Activated naive CD8-positive, alpha-beta T cell treated with anti-CD3 and anti-CD28 coated beads, Interleukin-2, amount 10 ng/mL, durations not matched to agents 7 days and 5 days (primary cell): ENCODE results near the gene LY6G6D. TPM values are rescaled to one million over a fixed set of nuclear protein-coding genes. Genes with fewer than 3 reads are reported as not detected.

Experiments used
- ATAC-seq: fragments of 150-1000 bp; cut with Tn5 transposase; one replicate; pipeline ENCODE4 v1.10.0; 2021; ENCODE audit warnings: low read depth, moderate library complexity
- POLR2A ChIA-PET: fragments of 350-600 bp; sonication (Branson Sonifier 250); formaldehyde crosslinking; loops from one replicate; lab custom pipeline; 2021; ENCODE audit warnings: antibody characterized with exemption; lab: Charles Lee
- DNase-seq: peaks from one replicate; pipeline ENCODE4 v3.0.0; 2021
- H3K27ac Mint-ChIP-seq: one replicate; pipeline ENCODE4 v1.8.0; 2022; ENCODE audit warnings: mild to moderate bottlenecking, mixed read lengths
- H3K27me3 Mint-ChIP-seq: one replicate; pipeline ENCODE4 v1.8.0; 2022; ENCODE audit warnings: mild to moderate bottlenecking, moderate library complexity, mixed read lengths
- H3K36me3 Mint-ChIP-seq: one replicate; pipeline ENCODE4 v1.8.0; 2021; ENCODE audit warnings: mild to moderate bottlenecking, mixed read lengths
- H3K4me1 Mint-ChIP-seq: one replicate; pipeline ENCODE4 v1.8.0; 2021; ENCODE audit warnings: mixed read lengths
- H3K4me3 Mint-ChIP-seq: one replicate; pipeline ENCODE4 v1.8.0; 2022; ENCODE audit warnings: mild to moderate bottlenecking, moderate library complexity, mixed read lengths
- H3K9me3 Mint-ChIP-seq: one replicate; pipeline ENCODE4 v1.8.0; 2021; ENCODE audit warnings: mixed read lengths
- total RNA-seq, 2 experiments: library from RNA; stranded (reverse); gene quantifications; one replicate each; pipeline ENCODE4 v1.2.3, GENCODE V29; 2021

LY6G6D gene
- total RNA-seq, 2 experiments from 2014 or later: not detected

DNA sequence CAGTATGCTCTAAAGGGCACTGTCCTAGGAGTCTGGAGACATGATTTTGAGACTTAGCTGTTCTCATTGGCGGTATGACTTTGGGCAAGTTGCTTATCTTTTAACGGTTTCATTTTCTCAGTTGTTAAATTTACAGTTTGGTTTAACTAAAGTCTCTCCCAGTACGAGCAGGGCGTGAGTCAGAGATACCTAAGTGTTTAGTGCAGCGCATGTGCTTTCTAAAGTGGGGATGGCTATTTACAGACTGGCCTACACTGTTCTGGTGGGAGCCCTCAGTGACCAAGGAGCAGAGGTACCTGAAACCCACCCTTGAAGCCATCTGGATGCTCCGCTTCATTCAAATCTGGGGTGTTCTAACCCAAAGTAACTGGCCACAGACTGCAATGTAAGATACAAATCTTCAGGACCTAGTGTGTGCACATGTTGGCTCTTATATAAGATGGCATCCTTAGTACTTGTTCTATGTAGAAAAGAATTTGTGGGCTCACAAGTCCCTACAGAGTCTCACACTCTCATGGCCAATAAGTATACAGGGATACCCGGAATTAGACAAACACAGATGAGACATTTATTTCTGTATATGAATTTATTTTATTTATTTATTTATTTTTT is 35.4 kb downstream of the LY6G6D start:
- Mint-ChIP-seq H3K27me3 (no peaks in the 10 kb centered on the region), H3K4me3 (no peak overlapping the region), H3K36me3 (peaks cover 14% of the 10 kb centered on the region), H3K4me1 (peaks cover 3% of the 10 kb centered on the region), H3K27ac (no peak overlapping the region), H3K9me3 (no peaks in the 10 kb centered on the region)
- DNase-seq: no peak
- POLR2A ChIA-PET: no interaction called here
- no peak for ATAC-seq

DNA sequence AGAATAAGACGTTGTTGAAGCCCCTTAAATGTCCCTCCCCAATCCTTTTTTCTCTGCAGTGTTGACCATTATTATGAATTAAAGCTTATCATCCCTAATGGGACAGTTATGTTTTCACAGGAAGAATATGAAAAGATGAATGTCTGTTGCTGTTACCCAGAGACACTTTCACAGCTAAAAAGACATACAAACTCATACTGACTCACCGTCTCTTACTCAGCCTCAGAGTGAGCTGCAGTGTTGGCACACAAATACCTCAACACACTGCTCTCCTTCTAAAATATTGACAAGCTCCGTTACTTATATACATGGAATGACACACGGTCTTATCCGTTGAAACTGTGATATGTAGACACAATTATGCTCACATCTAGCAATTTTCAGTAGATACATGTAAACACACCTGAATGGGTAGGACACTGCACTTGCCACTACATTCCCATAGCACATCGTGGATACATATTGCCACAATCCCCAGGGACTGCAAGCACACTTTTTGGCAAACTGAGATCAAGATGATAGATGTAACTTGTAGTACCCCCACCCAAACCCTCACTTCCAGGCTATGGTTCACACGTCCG is 37.7 kb downstream of the LY6G6D start:
- no peaks in the 10 kb centered on the region for H3K9me3 Mint-ChIP-seq
- DNase-seq: no peak
- no peak for ATAC-seq
- POLR2A ChIA-PET: interaction anchor here (1.1 to 2.4 kb wide), 2 partner anchors 12 to 30 kb away, joined by 8 to 13 read pairs; partner anchors contain the start of genes MPIG6B and MSH5
- no peaks in the 10 kb centered on the region for H3K4me1 Mint-ChIP-seq
- peaks cover 12% of the 10 kb centered on the region for H3K36me3 Mint-ChIP-seq
- H3K27me3 Mint-ChIP-seq: no peaks in the 10 kb centered on the region
- H3K27ac Mint-ChIP-seq: no peak overlapping the region
- no peak overlapping the region for H3K4me3 Mint-ChIP-seq

- POLR2A ChIA-PET: interaction anchor here (0.6 to 2.0 kb wide), 2 partner anchors 13 to 18 kb away, joined by 3 to 5 read pairs; partner anchors contain the start of gene MSH5
- Mint-ChIP-seq H3K27me3 (no peaks in the 10 kb centered on the region), H3K27ac (peak overlapping the region; percentile 53), H3K4me1 (peaks cover 7% of the 10 kb centered on the region), H3K36me3 (peaks cover 21% of the 10 kb centered on the region), H3K9me3 (no peaks in the 10 kb centered on the region), H3K4me3 (no peak overlapping the region)
- ATAC-seq (no peak), DNase-seq (no peak)
Observed at GRCh38 chr6:31758281-31758680, 43.1 kb downstream of the LY6G6D start.

- DNase-seq (no peak), ATAC-seq (no peak)
- Mint-ChIP-seq H3K27me3 (no peaks in the 10 kb centered on the region), H3K36me3 (peaks cover 24% of the 10 kb centered on the region), H3K4me1 (peaks cover 13% of the 10 kb centered on the region), H3K27ac (peak overlapping the region; percentile 56), H3K9me3 (no peaks in the 10 kb centered on the region), H3K4me3 (no peak overlapping the region)
- POLR2A ChIA-PET: interaction anchor here (0.5 kb wide), 1 partner anchor 10 kb away, joined by 5 read pairs; no protein-coding TSS in a partner anchor
Observed at GRCh38 chr6:31760790-31761189, 45.6 kb downstream of the LY6G6D start.

GRCh38 chr6:31761343-31761742 is 46.2 kb downstream of the LY6G6D start:
- no peak overlapping the region for H3K27ac Mint-ChIP-seq
- H3K27me3 Mint-ChIP-seq: no peaks in the 10 kb centered on the region
- peaks cover 24% of the 10 kb centered on the region for H3K36me3 Mint-ChIP-seq
- POLR2A ChIA-PET: interaction anchor here (0.5 kb wide), 1 partner anchor 9 kb away, joined by 5 read pairs; no protein-coding TSS in a partner anchor
- H3K4me3 Mint-ChIP-seq: no peak overlapping the region
- H3K9me3 Mint-ChIP-seq: no peaks in the 10 kb centered on the region
- DNase-seq: no peak
- peaks cover 13% of the 10 kb centered on the region for H3K4me1 Mint-ChIP-seq
- no peak for ATAC-seq

DNA sequence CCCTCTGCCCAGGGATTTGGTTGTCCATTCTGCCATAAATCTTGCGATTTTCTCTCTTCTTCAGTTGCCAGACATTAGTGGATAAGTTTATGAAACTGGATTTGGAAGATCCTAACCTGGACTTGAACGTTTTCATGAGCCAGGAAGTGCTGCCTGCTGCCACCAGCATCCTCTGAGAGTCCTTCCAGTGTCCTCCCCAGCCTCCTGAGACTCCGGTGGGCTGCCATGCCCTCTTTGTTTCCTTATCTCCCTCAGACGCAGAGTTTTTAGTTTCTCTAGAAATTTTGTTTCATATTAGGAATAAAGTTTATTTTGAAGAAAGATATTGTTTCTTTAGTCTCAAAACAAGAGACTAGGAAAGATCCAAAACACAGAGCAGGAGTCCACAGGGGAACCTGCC is 47.2 kb downstream of the LY6G6D start, which contains the start of gene SAPCD1:
Gene SAPCD1, plus strand, starts transcription at position 301 of the 400 bp plus-strand sequence. CDS start 399 bp downstream, outside the sequence.
- DNase-seq (no peak), ATAC-seq (no peak)
- peak within 1 kb of the TSS; percentile 67 for H3K27ac Mint-ChIP-seq
- H3K4me1 Mint-ChIP-seq: peaks cover 13% of the 10 kb centered on the region
- H3K36me3 Mint-ChIP-seq: peaks cover 26% of the 10 kb centered on the region
- H3K27me3 Mint-ChIP-seq: no peaks in the 10 kb centered on the region
- POLR2A ChIA-PET: no interaction called here
- no peak within 1 kb of the TSS for H3K4me3 Mint-ChIP-seq
- H3K9me3 Mint-ChIP-seq: no peaks in the 10 kb centered on the region

DNA sequence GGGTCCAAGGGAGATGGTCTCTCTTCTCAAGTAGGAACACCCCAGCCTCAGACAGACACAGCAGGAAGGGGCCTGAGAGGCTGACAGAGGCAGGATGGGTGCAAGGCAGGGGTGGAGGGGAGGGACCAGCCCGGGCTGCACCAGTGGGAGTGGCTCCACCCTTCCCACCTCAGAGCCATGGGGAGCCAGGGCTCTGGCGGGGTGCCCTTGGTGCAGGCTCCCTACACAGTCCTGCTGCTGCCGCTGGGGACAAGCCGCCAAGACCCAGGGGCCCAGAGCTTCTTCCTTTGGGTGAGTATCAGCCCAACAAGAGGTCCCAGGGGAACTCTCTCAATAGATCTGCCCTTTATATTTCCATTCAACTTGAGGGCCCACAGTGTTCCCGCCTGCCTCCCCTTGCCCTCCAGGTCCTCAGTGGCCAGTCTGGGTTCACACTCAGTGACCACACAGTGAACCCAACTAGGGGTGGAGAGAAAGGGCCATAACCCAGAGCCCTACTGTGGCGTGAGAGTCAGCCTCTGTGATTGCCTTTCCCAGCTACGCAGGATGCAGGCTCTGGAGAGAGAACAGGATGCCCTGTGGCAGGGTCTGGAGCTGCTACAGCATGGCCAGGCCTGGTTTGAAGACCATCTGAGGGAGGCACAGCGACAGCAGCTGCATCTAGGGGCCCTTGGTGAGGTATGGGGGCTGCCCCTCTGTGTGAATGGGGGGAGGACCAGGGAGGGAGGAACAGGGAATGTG is 47.9 kb downstream of the LY6G6D start:
- DNase-seq (no peak), ATAC-seq (no peak)
- Mint-ChIP-seq H3K9me3 (no peaks in the 10 kb centered on the region), H3K4me1 (peaks cover 16% of the 10 kb centered on the region), H3K27me3 (no peaks in the 10 kb centered on the region), H3K36me3 (peaks cover 31% of the 10 kb centered on the region), H3K4me3 (no peak overlapping the region), H3K27ac (no peak overlapping the region)
- POLR2A ChIA-PET: interaction anchor here (1.3 kb wide), 2 partner anchors 27 to 33 kb away, joined by 3 read pairs; partner anchors contain the start of gene CLIC1

GRCh38 chr6:31763619-31763940 is 48.4 kb downstream of the LY6G6D start:
- no peak for DNase-seq
- Mint-ChIP-seq H3K4me1 (peaks cover 18% of the 10 kb centered on the region), H3K9me3 (no peaks in the 10 kb centered on the region), H3K4me3 (no peak overlapping the region), H3K27ac (peak overlapping the region; percentile 67), H3K36me3 (peaks cover 34% of the 10 kb centered on the region), H3K27me3 (no peaks in the 10 kb centered on the region)
- ATAC-seq: no peak
- POLR2A ChIA-PET: interaction anchor here (1.3 kb wide), 2 partner anchors 27 to 34 kb away, joined by 3 read pairs; partner anchors contain the start of gene CLIC1

DNA sequence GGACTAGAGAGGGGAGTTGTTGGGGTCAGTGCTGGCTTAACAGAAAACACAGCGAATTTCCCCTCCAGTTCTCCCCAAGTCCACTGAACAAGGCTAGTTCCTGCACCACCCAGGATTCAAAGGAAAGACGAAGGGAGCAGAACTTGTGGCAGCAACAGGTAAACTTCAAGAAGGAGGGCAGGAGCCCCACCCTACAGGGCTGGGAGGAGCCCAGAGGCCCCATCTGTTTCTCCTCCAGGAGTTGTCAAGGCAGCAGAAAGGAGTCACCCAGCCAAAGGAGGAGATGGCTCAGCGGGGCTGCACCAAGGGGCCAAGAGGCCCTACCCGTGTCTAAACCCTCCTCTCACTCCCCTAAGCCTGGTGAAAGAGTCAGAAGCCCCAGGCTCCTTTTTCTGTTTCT is 49.0 kb downstream of the LY6G6D start:
- Mint-ChIP-seq H3K27ac (no peak overlapping the region), H3K4me3 (no peak overlapping the region), H3K4me1 (peaks cover 18% of the 10 kb centered on the region), H3K36me3 (peaks cover 34% of the 10 kb centered on the region), H3K27me3 (no peaks in the 10 kb centered on the region), H3K9me3 (no peaks in the 10 kb centered on the region)
- DNase-seq: no peak
- POLR2A ChIA-PET: interaction anchor here (0.5 to 1.3 kb wide), 4 partner anchors 25 to 65 kb away, joined by 3 read pairs; partner anchors contain the start of genes CLIC1 and MSH5
- ATAC-seq: no peak

GRCh38 chr6:31765559-31765909 is 50.4 kb downstream of the LY6G6D start:
- ATAC-seq (no peak), DNase-seq (no peak)
- no peaks in the 10 kb centered on the region for H3K27me3 Mint-ChIP-seq
- POLR2A ChIA-PET: interaction anchor here (1.0 kb wide), 2 partner anchors 26 to 32 kb away, joined by 3 read pairs; partner anchors contain the start of gene MSH5
- peaks cover 21% of the 10 kb centered on the region for H3K4me1 Mint-ChIP-seq
- H3K36me3 Mint-ChIP-seq: peaks cover 29% of the 10 kb centered on the region
- no peak overlapping the region for H3K27ac Mint-ChIP-seq
- H3K9me3 Mint-ChIP-seq: no peaks in the 10 kb centered on the region
- no peak overlapping the region for H3K4me3 Mint-ChIP-seq

GRCh38 chr6:31765910-31766794 is 51.0 kb downstream of the LY6G6D start:
- H3K4me3 Mint-ChIP-seq: no peak overlapping the region
- POLR2A ChIA-PET: interaction anchor here (1.0 kb wide), 2 partner anchors 27 to 31 kb away, joined by 3 read pairs; partner anchors contain the start of gene MSH5
- DNase-seq: no peak
- peaks cover 22% of the 10 kb centered on the region for H3K4me1 Mint-ChIP-seq
- H3K27ac Mint-ChIP-seq: no peak overlapping the region
- H3K27me3 Mint-ChIP-seq: no peaks in the 10 kb centered on the region
- peaks cover 25% of the 10 kb centered on the region for H3K36me3 Mint-ChIP-seq
- no peak for ATAC-seq
- H3K9me3 Mint-ChIP-seq: no peaks in the 10 kb centered on the region

- H3K4me3 Mint-ChIP-seq: no peak overlapping the region
- POLR2A ChIA-PET: interaction anchor here (0.7 kb wide), 1 partner anchor 28 kb away, joined by 4 read pairs; no protein-coding TSS in a partner anchor
- H3K9me3 Mint-ChIP-seq: no peaks in the 10 kb centered on the region
- DNase-seq: no peak
- H3K4me1 Mint-ChIP-seq: peaks cover 23% of the 10 kb centered on the region
- no peak overlapping the region for H3K27ac Mint-ChIP-seq
- peaks cover 25% of the 10 kb centered on the region for H3K36me3 Mint-ChIP-seq
- H3K27me3 Mint-ChIP-seq: no peaks in the 10 kb centered on the region
- no peak for ATAC-seq
Observed at GRCh38 chr6:31767096-31767645, 52.0 kb downstream of the LY6G6D start.
